ENCODE results near the gene SNX11.

The SNX11 gene

DNA sequence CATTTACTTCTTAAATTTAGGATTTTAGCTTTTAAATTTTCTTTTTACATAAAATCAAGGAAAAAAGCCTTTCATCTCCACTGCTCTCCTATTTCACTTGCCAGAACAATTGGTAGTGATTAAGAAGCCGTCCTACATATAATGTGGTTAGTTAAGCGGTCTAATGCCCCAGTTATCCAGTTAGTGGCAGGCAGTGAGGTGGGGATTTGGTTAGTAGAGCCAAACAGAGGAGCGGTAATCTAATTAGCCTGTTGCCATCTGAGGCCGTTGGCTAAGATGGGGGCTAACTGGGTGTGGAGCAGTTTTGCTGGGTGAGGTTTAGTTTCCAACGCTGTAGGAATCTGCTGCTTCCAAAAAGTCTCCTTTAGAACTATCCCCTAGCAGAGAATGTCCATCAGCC lies 22.4 kb downstream of the SNX11 start:
- H4K20me1 ChIP-seq (ENCODE audit: insufficient read depth): no peaks in the 10 kb centered on the region
- H3K27ac ChIP-seq: no peak overlapping the region
- H3K27me3 ChIP-seq (ENCODE audit: insufficient read depth, low read depth): no peaks in the 10 kb centered on the region
- TF ChIP-seq, protein P1, sequence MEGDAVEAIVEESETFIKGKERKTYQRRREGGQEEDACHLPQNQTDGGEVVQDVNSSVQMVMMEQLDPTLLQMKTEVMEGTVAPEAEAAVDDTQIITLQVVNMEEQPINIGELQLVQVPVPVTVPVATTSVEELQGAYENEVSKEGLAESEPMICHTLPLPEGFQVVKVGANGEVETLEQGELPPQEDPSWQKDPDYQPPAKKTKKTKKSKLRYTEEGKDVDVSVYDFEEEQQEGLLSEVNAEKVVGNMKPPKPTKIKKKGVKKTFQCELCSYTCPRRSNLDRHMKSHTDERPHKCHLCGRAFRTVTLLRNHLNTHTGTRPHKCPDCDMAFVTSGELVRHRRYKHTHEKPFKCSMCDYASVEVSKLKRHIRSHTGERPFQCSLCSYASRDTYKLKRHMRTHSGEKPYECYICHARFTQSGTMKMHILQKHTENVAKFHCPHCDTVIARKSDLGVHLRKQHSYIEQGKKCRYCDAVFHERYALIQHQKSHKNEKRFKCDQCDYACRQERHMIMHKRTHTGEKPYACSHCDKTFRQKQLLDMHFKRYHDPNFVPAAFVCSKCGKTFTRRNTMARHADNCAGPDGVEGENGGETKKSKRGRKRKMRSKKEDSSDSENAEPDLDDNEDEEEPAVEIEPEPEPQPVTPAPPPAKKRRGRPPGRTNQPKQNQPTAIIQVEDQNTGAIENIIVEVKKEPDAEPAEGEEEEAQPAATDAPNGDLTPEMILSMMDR (conservative IDR thresholded peaks at IDR 0.05; ENCODE audit: low read depth, low read length): no peak
- H3K4me2 ChIP-seq: no peak overlapping the region
- no peak overlapping the region for H3K4me3 ChIP-seq (IDR thresholded peaks at IDR 0.05; ENCODE audit: insufficient read depth, low read depth, low read length)
- no peaks in the 10 kb centered on the region for H3K79me2 ChIP-seq (ENCODE audit: insufficient read depth, low read depth)
- H3K36me3 ChIP-seq (ENCODE audit: insufficient read depth): no peaks in the 10 kb centered on the region
- H3K9ac ChIP-seq: no peak overlapping the region
- no peak overlapping the region for H2AFZ ChIP-seq (ENCODE audit: low read depth)
- H3K4me1 ChIP-seq (ENCODE audit: low read depth, poor library complexity, severe bottlenecking): peaks cover 14% of the 10 kb centered on the region

DNA sequence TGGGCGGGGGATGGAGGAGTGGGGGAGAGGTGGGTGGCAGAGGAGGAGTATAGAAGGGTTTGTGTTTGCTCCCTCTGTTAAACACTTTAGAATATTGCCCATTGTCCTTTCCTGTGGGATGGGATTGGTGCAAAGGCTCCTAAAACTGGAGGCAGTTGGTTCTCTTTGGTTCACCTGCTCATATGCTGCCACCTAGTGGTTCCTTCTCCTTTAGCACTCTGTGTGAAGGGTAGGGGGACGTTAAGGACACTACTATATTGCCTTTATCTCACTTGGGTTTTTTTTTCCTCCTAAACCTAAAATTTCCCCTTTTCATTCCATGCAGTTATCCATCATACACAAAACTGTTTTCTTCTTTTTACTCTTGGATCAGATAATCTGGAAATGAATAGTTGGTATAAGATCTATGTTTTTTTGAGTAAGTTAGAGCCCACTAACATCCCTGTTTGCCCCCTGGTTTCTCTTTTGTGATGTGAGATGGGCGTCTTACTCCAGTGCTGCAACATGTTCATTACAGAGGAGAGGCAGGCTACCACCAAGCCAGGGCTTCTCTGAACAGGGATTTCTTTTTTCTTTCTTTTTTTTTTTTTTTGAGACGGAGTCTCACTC lies 23.8 kb downstream of the SNX11 start:
- Histone ChIP-seq H2AFZ (ENCODE audit: low read depth) (no peak overlapping the region), H3K36me3 (ENCODE audit: insufficient read depth) (no peaks in the 10 kb centered on the region), H3K4me2 (no peak overlapping the region), H3K79me2 (ENCODE audit: insufficient read depth, low read depth) (no peaks in the 10 kb centered on the region), H3K27me3 (ENCODE audit: insufficient read depth, low read depth) (no peaks in the 10 kb centered on the region), H3K4me3 (IDR thresholded peaks at IDR 0.05; ENCODE audit: insufficient read depth, low read depth, low read length) (no peak overlapping the region), H3K9ac (no peak overlapping the region), H3K4me1 (ENCODE audit: low read depth, poor library complexity, severe bottlenecking) (peaks cover 14% of the 10 kb centered on the region), H4K20me1 (ENCODE audit: insufficient read depth) (no peaks in the 10 kb centered on the region), H3K27ac (no peak overlapping the region)
- TF ChIP-seq, protein P1 (conservative IDR thresholded peaks at IDR 0.05; ENCODE audit: low read depth, low read length): peak; percentile 82

DNA sequence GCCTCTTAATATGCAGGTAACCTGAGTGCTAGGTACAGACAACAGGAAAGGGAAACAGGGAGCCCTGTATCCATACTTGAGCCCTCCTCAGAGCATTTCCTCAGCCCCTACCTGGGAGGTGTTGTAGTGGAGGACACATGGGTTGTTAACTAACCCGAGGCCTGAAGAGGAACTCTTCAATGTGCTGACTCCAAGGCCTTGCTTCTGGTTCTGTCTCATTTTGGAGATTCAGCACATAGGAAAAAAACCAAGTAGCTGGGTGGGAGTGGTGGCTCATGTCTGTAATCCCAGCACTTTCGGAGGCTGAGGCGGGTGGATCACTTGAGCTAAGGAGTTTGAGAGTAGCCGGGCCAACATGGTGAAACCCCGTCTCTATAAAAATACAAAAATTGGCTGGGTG lies 24.8 kb downstream of the SNX11 start:
- H3K36me3 ChIP-seq (ENCODE audit: insufficient read depth): no peaks in the 10 kb centered on the region
- peak overlapping the region; percentile 49 for H3K27ac ChIP-seq
- H2AFZ ChIP-seq (ENCODE audit: low read depth): no peak overlapping the region
- no peaks in the 10 kb centered on the region for H3K27me3 ChIP-seq (ENCODE audit: insufficient read depth, low read depth)
- no peaks in the 10 kb centered on the region for H4K20me1 ChIP-seq (ENCODE audit: insufficient read depth)
- TF ChIP-seq, protein P1 (conservative IDR thresholded peaks at IDR 0.05; ENCODE audit: low read depth, low read length): no peak
- no peak overlapping the region for H3K9ac ChIP-seq
- H3K4me2 ChIP-seq: no peak overlapping the region
- peaks cover 14% of the 10 kb centered on the region for H3K4me1 ChIP-seq (ENCODE audit: low read depth, poor library complexity, severe bottlenecking)
- H3K4me3 ChIP-seq (IDR thresholded peaks at IDR 0.05; ENCODE audit: insufficient read depth, low read depth, low read length): no peak overlapping the region
- H3K79me2 ChIP-seq (ENCODE audit: insufficient read depth, low read depth): no peaks in the 10 kb centered on the region

DNA sequence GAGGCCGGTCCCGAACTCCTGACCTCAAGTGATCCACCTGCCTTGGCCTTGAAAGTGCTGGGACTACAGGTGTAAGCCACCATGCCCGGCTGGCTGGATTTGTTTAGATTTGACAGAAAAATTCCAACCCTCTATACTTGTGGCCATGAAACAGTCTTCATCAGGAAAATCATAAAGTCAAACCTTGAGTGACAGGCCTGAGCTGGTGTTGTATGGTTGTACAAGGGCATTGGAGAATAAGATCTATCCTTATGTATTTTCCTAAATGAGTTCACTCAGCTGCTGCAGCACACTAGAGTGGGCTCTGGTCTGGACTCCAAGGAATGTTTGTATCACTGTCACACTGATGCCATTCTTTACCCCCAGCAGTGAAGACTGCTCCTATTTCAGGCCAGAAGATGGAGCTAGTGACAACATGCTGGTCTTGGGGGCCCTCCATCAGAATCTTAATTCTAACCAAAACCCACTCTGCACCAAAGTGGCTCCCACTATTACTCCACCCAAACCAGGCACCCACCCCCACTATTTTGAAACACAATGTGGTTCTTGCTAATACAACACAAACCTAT lies 27.4 kb downstream of the SNX11 start:
- Histone ChIP-seq H3K4me3 (IDR thresholded peaks at IDR 0.05; ENCODE audit: insufficient read depth, low read depth, low read length) (no peak overlapping the region), H3K4me1 (ENCODE audit: low read depth, poor library complexity, severe bottlenecking) (peaks cover 14% of the 10 kb centered on the region), H2AFZ (ENCODE audit: low read depth) (no peak overlapping the region), H4K20me1 (ENCODE audit: insufficient read depth) (no peaks in the 10 kb centered on the region), H3K9ac (no peak overlapping the region), H3K27ac (no peak overlapping the region), H3K36me3 (ENCODE audit: insufficient read depth) (no peaks in the 10 kb centered on the region), H3K4me2 (no peak overlapping the region), H3K79me2 (ENCODE audit: insufficient read depth, low read depth) (no peaks in the 10 kb centered on the region), H3K27me3 (ENCODE audit: insufficient read depth, low read depth) (no peaks in the 10 kb centered on the region)
- TF ChIP-seq, protein P1 (conservative IDR thresholded peaks at IDR 0.05; ENCODE audit: low read depth, low read length): 0 out of 2 replicates have a peak, but pooled peaks have one; percentile 27
